Hypothalamus (tissue), 51 donors: ENCODE measurements around the gene ZFHX3.

Experiments used
- DNase-seq, 51 donors: peaks; one replicate each; lab custom pipeline; 2025; lab: John Stamatoyannopoulos, UW

ZFHX3 gene

GRCh38 chr16:73058221-73058615, 10.3 kb upstream of the ZFHX3 start:
- peak in 8 of 51 donors; percentile 26 to 48 (median 36) for DNase-seq

DNA sequence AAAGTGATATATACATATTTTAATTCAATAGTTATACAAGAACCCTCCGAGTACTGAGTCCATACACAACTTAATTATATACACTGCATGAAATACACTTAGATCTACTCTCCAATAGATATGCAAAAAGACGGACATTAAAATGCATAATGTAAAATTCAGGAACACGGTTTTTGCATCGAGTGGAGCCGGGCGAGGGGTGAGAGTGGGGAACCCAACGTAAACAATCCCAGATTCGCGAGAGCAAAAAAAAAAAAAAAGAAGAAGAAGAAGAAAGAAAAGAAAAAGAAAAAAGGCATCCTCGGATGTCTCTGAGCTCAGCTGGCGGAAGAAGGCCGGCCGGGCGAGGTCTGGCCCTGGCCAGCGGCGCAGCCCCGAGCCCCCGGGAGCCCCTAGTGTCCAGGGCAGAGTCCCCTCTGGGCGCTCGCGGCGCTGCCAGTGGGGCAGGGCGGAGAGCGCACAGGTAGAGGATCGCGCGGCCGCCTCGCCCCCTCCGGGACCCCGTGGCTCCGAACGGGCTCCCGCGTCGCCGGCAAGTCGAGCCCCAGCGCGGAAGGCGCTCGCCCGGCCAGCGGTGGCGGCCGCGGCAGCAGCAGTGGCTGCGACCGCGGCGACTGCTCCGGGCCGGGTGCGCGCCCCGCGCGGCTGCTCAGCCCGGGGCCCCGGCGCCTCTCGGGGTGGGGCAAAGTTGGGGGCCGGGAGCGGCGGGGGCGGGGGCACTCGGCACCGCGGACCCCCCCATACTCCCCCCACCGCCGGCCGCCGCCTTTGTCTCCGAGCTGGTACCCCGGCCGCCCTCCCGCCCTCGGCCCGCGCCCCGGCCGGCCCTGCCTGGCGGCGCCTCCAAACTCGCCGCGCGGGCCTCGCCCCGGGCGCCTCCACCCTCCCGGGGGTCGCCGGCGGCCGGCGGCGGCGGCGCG, 9.6 kb upstream of the ZFHX3 start:
- peak in 3 of 51 donors; percentile 23 to 46 (median 44) for DNase-seq

DNA sequence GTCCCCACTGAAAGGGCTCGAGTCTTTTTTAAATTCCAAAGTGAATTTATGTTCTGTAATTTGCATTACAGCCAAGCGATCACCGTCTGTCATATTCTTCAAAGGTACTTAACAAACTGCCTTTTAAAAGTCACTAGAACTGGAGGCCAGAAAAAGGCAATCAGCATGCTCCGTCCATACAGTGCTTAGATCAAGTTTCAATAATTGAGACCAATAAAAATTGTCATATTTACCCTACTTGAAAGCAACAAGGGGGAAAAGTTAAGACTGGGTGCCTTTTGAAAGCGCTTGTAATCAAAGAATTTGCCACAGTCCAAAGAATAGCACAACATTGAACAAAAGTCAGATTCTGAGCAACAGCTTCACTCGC, 9.0 kb upstream of the ZFHX3 start:
- DNase-seq, result no peak

- no peak for DNase-seq
These were observed 8.5 kb upstream of the ZFHX3 start for GRCh38 chr16:73056448-73056847.

GRCh38 chr16:73054813-73055482, 7.0 kb upstream of the ZFHX3 start:
- DNase-seq, result no peak

DNA sequence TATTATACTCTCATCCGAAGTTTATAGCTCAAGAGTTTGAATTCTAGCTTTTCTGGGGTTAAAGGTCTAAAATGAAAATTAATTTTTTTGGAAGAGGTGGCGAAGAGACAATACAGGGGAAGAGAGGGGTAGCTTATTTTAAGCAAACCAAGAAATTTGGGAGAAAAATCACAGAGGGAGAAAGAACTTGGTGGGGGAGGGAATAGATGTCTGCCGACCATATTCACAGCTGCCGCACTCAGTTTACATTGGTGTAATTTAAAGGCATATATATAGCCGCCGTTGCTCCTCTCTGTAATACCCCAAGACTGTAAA, 6.5 kb upstream of the ZFHX3 start:
- DNase-seq, result no peak

DNA sequence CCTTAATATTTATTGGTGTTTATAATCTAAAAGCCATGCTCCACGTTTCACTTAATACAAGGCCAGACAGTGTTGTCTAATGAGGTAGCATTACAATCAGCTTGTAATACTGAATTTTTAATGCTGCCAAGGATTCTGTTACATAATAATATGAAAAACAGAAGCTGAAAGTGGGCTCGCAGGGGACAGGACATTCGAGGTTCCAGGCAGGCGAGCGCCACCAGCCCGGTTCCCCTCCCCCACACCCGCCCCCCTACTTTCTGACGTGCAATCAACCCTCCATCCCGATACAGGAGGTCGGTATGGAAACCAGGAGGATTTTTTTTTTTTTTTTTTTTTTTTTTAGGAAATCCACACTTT, 6.2 kb upstream of the ZFHX3 start:
- no peak for DNase-seq

DNA sequence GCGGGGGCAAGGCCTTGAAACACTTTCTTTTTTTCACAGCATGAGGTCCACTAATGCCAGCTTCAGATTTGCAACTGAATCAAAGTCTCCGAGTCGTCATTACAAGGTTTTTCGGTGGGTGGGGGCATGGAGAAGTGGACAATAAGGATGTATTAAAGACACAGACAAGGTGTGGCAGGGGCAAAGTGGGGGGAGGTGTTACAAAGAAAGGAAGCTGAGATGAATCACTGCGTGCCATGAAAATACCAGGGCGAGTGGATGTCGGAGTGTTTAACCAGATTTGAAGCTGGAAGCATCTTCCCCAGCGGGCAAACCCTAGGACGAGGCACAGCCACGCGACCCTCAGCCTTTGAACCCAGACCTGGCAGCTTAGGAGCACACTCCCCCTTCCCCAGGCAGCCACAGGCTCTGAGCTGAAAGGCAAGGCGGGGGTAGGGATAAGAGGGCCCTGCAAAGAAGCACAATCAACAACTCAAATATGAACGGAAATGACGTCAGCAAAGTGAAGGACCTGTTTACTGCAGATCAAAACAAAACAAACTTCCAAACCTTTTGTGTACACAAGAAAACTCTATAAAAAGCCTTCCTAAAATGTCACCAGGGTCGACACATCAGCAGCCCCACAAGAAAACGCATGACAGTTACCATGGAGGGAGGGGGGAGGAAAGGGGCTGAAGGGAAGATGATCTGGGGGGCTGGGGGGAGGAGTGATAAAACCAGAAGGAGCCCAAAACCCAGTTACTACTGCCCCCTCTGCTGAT, 5.6 kb upstream of the ZFHX3 start:
- peak in 1 of 51 donors; percentile 53 for DNase-seq

DNA sequence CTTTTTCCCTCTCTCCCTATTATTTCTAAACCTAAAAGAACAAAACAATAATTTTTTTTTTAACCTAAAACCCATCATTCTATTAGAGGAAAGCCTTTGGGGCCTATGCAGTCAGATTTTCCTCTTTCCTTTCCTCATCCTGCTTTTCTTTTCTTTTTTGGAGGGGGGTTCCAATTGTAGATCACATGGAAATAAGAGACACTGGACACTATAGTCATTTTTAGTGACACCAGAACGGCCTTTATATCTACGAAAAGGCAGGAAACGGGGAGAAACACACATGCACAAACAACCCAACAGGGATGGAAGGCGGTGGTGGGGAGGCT, 5.1 kb upstream of the ZFHX3 start:
- DNase-seq, result no peak

GRCh38 chr16:73052576-73052975, 4.6 kb upstream of the ZFHX3 start:
- DNase-seq, result no peak

DNA sequence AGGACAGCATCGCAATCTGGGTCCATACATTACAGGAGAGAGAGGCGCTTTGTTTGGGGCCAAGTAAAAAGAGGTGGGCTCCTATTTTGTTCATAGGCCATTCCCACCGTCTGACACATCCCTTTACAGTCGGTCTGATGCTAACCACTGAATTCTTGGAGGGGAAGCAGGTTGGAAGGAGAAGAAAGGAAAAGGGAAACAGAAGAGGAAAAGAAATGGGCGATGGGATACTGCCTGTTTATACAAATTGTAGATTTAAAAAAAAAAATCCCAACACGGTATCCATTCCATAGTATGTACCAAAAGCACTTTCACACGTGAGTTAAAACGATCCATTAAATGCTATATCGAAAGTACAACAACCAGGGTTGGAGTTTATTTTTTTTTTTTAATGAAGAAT, 4.0 kb upstream of the ZFHX3 start:
- DNase-seq, result no peak

DNA sequence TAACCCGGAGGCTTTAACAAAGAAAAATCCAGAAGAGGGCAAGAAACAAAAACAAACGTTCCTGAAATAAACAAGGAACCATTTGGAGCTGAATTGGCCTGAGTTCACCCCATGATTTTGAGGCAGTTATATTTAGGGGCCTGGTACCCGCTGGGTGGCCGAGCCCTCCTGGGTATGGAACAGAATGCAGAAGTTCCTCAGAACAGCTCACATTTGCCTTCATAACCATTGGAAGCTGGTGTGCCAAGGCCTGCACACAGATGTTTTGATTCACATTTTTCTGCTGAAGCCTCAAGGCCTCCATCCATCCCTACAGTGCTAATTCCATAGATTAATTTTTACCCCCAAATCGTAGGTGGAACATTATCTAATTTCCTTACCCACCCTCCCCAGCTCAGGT, 3.3 kb upstream of the ZFHX3 start:
- DNase-seq, result no peak

DNA sequence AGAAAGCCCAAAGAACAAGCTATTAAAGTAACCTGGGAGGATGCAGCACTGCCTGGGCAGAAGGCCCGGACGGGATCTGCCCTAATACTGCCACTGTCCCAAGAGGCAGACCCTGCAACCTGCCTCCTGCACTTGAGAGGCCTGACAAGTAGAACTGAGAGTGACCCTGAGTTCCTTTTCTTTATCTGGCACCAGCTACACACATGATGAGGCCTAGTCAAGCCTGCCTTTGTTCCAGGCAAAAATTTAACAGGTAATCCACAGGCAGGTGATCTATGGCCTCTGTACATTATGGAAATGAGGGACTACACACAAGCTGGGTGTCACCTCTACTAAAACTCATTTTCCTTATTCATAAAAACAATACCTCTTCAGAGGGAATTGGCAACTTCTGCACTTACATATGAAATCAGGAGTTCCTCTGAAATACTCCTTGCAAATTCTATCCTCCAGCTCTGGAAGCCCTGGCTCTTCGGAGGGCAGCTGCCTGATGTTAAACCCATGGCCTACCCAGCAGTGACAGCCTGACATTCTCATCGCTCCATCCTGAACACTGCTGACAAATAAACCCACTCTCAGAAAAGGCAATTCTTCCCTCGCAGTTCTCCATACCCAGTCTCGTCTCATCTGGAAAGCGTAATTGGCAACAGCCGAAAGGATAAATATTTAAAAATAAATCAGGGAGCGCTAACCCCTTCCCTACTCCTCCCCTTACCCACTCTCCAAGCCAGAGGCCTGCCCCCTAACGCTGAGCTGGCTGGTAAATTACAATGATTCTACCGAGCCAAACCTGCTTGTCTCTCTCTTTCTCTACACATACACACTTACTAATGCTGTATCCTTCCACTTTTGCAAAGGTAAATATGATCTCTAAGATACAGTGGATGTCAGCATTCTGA, 2.5 kb upstream of the ZFHX3 start:
- no peak for DNase-seq

DNA sequence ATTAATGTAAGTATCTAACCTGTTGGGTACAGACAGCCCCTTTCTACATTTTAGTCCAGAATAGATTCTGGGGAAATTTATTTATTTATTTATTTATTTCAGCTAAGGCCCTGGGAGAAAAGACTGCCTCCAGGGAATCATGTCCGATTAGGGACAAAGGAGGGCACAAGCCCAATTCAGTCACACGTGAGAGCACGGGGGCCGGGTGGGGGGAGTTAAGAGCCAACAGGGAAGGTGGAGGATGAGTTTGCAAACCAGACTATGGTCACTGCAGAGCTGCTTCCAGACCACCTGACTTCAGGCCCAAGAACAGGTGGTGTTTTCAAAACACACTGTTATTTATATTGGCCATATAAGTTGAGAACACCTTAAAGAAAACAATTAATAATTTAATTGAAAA, 1.6 kb upstream of the ZFHX3 start:
- DNase-seq, result no peak

DNA sequence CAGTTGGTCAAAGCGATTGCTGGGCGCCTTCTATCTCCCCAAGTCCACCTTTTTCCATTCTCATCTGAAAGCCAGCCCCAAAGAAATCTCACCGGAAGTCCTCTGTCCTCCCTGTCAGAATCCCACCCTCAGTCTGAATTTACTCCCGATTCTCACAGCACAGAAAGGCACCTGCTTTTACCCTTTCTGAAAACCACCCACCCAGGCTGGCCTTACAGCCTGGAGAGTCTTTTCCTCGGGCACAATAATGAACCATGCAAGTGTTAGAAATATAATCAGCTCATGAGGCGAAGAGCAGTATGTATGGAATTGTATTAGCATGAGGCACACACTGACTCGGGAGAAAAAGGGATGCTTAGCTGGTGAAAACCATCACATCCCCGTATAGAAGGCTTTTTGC, 1.2 kb upstream of the ZFHX3 start:
- no peak for DNase-seq

DNA sequence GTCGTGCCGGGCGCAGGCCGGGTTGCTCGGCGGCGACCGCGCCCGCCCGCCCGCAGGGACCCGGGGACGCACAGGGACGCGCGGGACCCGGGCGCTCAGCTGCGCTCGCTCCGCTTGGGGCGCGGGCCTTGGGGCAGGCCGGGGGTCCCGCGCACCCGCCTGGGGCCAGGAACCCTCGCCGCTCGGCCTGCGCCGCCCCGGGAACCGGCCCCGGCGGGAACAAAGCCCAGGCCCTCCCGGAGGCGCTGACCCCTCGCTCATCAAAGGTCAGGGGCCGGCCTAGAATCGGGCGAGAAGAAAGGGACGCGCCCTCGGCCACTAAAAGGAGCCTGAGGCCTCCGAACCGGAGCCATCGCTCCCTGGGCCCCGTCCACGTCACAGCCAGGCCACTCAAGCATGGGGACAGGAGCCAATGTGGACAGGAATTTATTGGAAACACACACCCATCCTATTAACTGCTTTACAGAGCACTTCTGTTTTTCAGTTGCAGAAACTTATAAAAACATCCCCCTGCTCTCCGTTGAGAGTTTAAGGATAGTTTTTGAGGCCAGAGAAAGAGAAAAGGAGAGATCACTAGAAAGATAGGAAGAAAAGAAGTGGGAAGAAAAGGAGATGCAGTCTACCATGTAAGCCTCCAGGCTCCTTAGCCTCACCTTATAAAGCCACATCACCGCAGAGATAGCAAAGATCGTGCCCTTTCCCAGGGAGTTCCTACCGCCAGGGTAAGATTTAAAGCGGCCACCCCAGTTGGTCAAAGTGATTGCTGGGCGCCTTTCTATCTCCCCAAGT, 558 bp upstream of the ZFHX3 start:
- DNase-seq, result peak in 7 of 51 donors; percentile 25 to 50 (median 36)

DNA sequence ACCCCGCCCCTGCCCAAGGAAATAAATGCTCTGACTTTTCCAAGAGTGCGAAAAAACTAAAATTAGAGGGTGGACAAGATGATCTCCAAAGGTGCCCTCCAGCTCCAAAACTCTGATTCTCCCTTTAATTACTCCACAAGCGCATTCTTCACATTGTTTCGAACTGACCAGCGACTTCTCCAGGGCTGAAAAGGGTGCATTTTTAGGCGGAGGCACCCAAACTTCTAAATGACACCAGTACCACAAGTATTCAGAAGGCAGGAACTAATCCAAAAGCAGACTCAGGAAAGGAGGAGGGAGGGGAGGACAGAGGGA, 750 bp downstream of the ZFHX3 start:
- no peak for DNase-seq

- no peak for DNase-seq
These were observed 1.1 kb downstream of the ZFHX3 start for GRCh38 chr16:73046849-73047214.

DNA sequence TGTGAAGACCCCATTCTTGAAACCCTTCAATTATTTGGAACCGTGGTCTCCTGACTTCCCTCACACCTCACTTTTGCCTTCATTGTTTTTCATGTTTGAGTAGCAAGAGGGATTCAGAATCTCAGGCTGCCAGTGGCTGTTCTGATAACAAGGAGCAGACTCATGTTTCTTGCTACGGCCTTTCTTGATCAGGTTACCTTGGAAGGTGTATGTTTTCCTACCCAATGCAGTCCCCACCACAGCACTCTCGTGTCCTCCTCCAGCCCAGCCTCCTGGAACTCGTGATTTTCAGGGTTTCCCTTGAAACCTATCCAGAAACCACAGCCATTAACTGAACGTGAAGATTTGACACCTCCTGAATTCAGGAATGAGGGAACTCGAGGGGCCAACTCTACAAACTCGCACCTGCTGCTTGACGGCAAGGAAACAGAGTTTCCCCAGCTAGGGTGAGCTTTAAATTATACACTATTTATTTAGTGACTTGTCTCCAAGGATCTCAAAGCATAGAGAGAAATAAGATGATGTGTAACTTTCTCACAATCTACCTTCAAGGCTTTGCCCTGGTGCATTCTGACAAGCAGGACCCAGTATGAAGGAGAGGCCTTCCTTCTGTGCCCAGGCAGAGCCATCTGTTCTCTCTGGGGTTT, 1.6 kb downstream of the ZFHX3 start:
- no peak for DNase-seq
